ENCODE measurements around the gene DEFB131B. TPM values are rescaled to one million over a fixed set of nuclear protein-coding genes. Genes with fewer than 3 reads are reported as not detected.
"Not testable (repeated sequence)": the region's sequence is repeated elsewhere in the genome, so short reads cannot be mapped to it uniquely, and the experiment has no call there.

The DEFB131B gene, protein sequence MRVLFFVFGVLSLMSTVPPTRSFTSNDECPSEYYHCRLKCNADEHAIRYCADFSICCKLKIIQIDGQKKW
- total RNA-seq (2014; rRNA removed; shearing (Covaris generic)) (not detected in 2 replicates), polyA plus RNA-seq (2016; fragmentation: Nextera tagmentation; extraction: Ambion mirVana) (not detected in 2 replicates)

DNA sequence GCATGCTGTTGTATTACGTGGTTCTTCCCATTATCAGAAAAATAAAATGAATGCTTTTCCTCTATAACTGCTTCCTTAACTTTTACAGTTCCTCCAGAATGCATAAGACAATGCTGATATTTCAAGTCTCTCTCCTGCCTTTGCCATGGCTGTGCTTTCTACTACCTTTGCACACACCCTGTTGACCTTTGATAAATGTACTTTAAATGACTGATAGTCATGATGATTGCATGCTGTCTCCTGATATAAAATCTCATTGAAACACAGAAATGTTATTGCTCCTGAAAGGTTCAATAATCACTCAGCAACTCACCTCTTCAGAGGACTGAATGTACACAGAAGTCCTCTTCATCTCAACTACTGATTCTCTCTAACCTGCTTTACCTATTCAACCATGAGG is at the start of gene DEFB131B:
Gene DEFB131B, plus strand, starts transcription at position 395 of the 400 bp plus-strand sequence. Its CDS starts 0 bp downstream, at position 395.
- H3K9me3 ChIP-seq (ENCODE audit: low read depth); H3K27ac ChIP-seq; H3K4me3 ChIP-seq; in situ Hi-C loops (cut with MboI); H4K20me1 ChIP-seq (ENCODE audit: insufficient read depth); H3K9ac ChIP-seq; H3K79me2 ChIP-seq (ENCODE audit: insufficient read depth); H3K4me1 ChIP-seq (ENCODE audit: insufficient read depth); H2AFZ ChIP-seq; H3K9me2 ChIP-seq (ENCODE audit: insufficient read depth); H3K27me3 ChIP-seq (replicated peaks; ENCODE audit: insufficient read depth); H3K4me2 ChIP-seq (ENCODE audit: unreplicated experiment); H3K36me3 ChIP-seq (ENCODE audit: low read depth); DNase-seq; H3F3A ChIP-seq (ENCODE audit: insufficient read depth): not testable (repeated sequence)
- WGBS, 2 experiments (ENCODE audit: low coverage in 1 of 2, low lambda C conversion rate in 2 of 2, missing lambda C conversion rate in 2 of 2), result 92 to 96% methylated on average over 1 of the region's 1 CpG

DNA sequence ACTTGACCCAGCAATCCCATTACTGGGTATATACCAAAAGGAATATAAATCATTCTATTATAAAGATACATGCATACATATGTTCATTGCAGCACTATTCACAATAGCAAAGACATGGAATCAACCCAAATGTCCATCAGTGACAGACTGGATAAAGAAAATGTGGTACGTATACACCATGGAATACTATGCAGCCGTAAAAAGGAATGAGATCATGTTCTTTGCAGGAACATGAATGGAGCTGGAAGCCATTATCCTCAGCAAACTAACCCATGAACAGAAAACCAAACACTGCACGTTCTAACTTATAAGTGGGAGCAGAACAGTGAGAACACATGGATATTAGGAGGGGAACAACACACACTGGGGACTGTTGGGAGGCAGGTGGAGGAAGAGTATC is 49.0 kb upstream of the DEFB131B start:
- H3K9me2 ChIP-seq (ENCODE audit: insufficient read depth); H3K9ac ChIP-seq; H3K27me3 ChIP-seq (replicated peaks; ENCODE audit: insufficient read depth); DNase-seq; H4K20me1 ChIP-seq (ENCODE audit: insufficient read depth); H3F3A ChIP-seq (ENCODE audit: insufficient read depth); H3K4me3 ChIP-seq; H3K36me3 ChIP-seq (ENCODE audit: low read depth); H3K4me1 ChIP-seq (ENCODE audit: insufficient read depth); H3K9me3 ChIP-seq (ENCODE audit: low read depth); H3K4me2 ChIP-seq (ENCODE audit: unreplicated experiment); H2AFZ ChIP-seq; H3K79me2 ChIP-seq (ENCODE audit: insufficient read depth); H3K27ac ChIP-seq; in situ Hi-C loops (cut with MboI): not testable (repeated sequence)
- WGBS, 2 experiments (ENCODE audit: low coverage in 1 of 2, low lambda C conversion rate in 2 of 2, missing lambda C conversion rate in 2 of 2), result 63 to 68% methylated on average over 3 of the region's 3 CpGs

DNA sequence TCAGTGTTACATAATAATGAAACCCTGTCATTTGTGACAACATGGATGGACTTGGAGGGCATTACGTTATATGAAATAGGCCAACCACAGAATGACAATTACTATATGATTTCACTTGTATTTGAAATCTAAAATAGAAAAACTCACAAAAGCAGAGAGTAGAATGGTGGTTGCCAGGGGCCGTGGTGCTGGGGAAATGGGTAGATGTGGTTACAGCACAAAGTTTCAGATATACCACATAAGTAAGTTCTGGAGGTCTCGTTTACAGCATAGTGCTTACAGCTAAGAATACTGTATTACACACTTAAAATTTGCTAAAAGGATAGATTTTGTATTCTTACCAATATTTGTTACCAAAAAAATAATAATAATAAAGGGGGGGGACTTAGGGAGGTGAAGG is 48.6 kb upstream of the DEFB131B start:
- H3K4me2 ChIP-seq (ENCODE audit: unreplicated experiment); H3F3A ChIP-seq (ENCODE audit: insufficient read depth); H3K4me1 ChIP-seq (ENCODE audit: insufficient read depth); H3K9me3 ChIP-seq (ENCODE audit: low read depth); H3K36me3 ChIP-seq (ENCODE audit: low read depth); H3K9ac ChIP-seq; H3K79me2 ChIP-seq (ENCODE audit: insufficient read depth); H3K9me2 ChIP-seq (ENCODE audit: insufficient read depth); H3K27me3 ChIP-seq (replicated peaks; ENCODE audit: insufficient read depth); in situ Hi-C loops (cut with MboI); H4K20me1 ChIP-seq (ENCODE audit: insufficient read depth); H3K4me3 ChIP-seq; H3K27ac ChIP-seq; H2AFZ ChIP-seq; DNase-seq: not testable (repeated sequence)
- WGBS, 2 experiments (ENCODE audit: low coverage in 1 of 2, low lambda C conversion rate in 2 of 2, missing lambda C conversion rate in 2 of 2), result 75 to 86% methylated on average over 3 of the region's 3 CpGs

DNA sequence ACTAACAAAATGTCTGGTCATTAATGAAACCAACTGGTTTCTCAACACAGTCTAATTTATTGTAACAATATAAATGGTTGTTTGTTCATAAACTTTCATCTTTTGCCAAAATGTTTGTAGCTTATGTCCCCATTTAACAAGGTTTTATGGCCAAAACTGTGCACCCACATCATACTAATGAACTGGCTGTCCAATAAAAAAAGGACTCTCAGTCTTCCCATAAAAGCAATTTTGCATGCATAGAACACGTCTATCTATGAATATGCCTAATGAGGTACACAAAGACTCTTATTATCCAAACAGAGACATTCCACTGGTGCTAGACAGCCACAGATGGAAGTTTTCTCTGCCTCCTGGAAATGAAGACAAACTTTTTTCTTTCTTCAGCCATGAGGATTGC is 45.4 kb upstream of the DEFB131B start, which contains the start of gene DEFB108B:
Gene DEFB108B, plus strand, starts transcription at position 390 of the 400 bp plus-strand sequence. Its CDS starts 0 bp downstream, at position 390.
- H3K9ac ChIP-seq; H3K4me1 ChIP-seq (ENCODE audit: insufficient read depth); H3F3A ChIP-seq (ENCODE audit: insufficient read depth); H2AFZ ChIP-seq; in situ Hi-C loops (cut with MboI); H3K27ac ChIP-seq; H3K4me3 ChIP-seq; H3K9me2 ChIP-seq (ENCODE audit: insufficient read depth); H3K4me2 ChIP-seq (ENCODE audit: unreplicated experiment); DNase-seq; H3K27me3 ChIP-seq (replicated peaks; ENCODE audit: insufficient read depth); H3K79me2 ChIP-seq (ENCODE audit: insufficient read depth); H4K20me1 ChIP-seq (ENCODE audit: insufficient read depth); H3K36me3 ChIP-seq (ENCODE audit: low read depth); H3K9me3 ChIP-seq (ENCODE audit: low read depth): not testable (repeated sequence)
- 0 to 6% methylated on average over 1 of the region's 1 CpG for WGBS, 2 experiments (ENCODE audit: low coverage in 1 of 2, low lambda C conversion rate in 2 of 2, missing lambda C conversion rate in 2 of 2)

DNA sequence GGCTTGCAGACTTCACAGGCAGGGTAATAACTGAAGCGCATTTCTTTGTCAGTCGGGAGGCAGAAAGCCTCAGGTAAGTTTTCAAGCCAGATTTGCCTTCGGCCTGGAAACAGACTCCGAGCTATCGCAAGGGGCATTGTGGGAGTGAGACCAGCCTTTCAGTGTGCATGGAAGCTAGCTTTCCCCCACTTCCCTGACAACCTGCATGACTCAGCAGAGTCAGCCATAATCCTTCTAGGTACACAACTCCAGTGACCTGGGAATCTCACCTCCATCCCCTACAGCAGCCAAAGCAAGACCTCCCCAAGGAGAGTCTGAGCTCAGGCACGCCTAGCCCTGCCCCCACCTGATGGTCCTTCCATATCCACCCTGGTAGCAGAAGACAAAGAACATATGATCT is 35.5 kb upstream of the DEFB131B start:
- H3K27me3 ChIP-seq (replicated peaks; ENCODE audit: insufficient read depth); H3K4me2 ChIP-seq (ENCODE audit: unreplicated experiment); H3K36me3 ChIP-seq (ENCODE audit: low read depth); H3K79me2 ChIP-seq (ENCODE audit: insufficient read depth); H3K4me3 ChIP-seq; in situ Hi-C loops (cut with MboI); H3K9ac ChIP-seq; H3K4me1 ChIP-seq (ENCODE audit: insufficient read depth); H3K27ac ChIP-seq; DNase-seq; H3F3A ChIP-seq (ENCODE audit: insufficient read depth); H3K9me3 ChIP-seq (ENCODE audit: low read depth); H4K20me1 ChIP-seq (ENCODE audit: insufficient read depth); H2AFZ ChIP-seq; H3K9me2 ChIP-seq (ENCODE audit: insufficient read depth): not testable (repeated sequence)
- 80 to 84% methylated on average over 6 of the region's 6 CpGs for WGBS, 2 experiments (ENCODE audit: low coverage in 1 of 2, low lambda C conversion rate in 2 of 2, missing lambda C conversion rate in 2 of 2)

DNA sequence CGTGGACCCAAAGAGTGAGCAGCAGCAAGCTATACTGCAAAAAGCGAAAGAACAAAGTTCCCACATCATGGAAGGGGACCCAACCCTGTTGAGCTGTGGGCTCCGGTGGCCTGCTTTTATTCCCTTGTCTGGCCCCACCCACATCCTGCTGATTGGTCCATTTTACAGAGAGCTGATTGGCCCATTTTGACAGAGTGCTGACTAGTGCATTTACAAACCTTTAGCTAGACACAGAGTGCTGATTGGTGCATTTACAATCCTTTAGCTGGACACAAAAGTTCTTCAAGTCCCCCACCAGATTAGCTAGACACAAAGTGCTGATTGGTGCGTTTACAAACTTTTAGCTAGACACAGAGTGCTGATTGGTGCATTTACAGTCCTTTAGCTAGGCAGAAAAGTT is 34.9 kb upstream of the DEFB131B start:
- in situ Hi-C loops (cut with MboI); H3K4me1 ChIP-seq (ENCODE audit: insufficient read depth); H3K4me2 ChIP-seq (ENCODE audit: unreplicated experiment); H3K27ac ChIP-seq; H3K9me3 ChIP-seq (ENCODE audit: low read depth); H3K27me3 ChIP-seq (replicated peaks; ENCODE audit: insufficient read depth); H2AFZ ChIP-seq; H4K20me1 ChIP-seq (ENCODE audit: insufficient read depth); H3K9me2 ChIP-seq (ENCODE audit: insufficient read depth); H3K36me3 ChIP-seq (ENCODE audit: low read depth); H3F3A ChIP-seq (ENCODE audit: insufficient read depth); H3K4me3 ChIP-seq; H3K9ac ChIP-seq; H3K79me2 ChIP-seq (ENCODE audit: insufficient read depth); DNase-seq: not testable (repeated sequence)
- 75 to 87% methylated on average over 4 of the region's 4 CpGs for WGBS, 2 experiments (ENCODE audit: low coverage in 1 of 2, low lambda C conversion rate in 2 of 2, missing lambda C conversion rate in 2 of 2)

Measured in GM23248 (cell line).